GM23338 (cell line): ENCODE data around the gene RAB6A. TPM values are rescaled to one million over a fixed set of nuclear protein-coding genes. Genes with fewer than 3 reads are reported as not detected.
A peak's percentile ranks its signal among the peaks of the same experiment; 100 is the strongest.

Experiments used
- ATAC-seq: fragments of 200-7000 bp; cut with Tn5 transposase; 3 replicates; pipeline ENCODE4 v1.9.1; 2020
- DNase-seq: peaks from one replicate; pipeline ENCODE4 v3.0.0-alpha.2; 2015; ENCODE audit warnings: low spot score
- H2AFZ ChIP-seq: fragments of 200-600 bp; sonication (generic); 2 replicates; pipeline ENCODE4 v1.8.0; 2016; ENCODE audit warnings: antibody characterized with exemption, mild to moderate bottlenecking, moderate library complexity
- H3F3A ChIP-seq: fragments of 200-600 bp; sonication (generic); replicated peaks from 2 replicates; pipeline ENCODE4 v1.8.0; 2017; ENCODE audit warnings: antibody characterized with exemption, mixed run types, low read depth
- H3K27ac ChIP-seq: fragments of 200-600 bp; sonication (generic); 2 replicates; pipeline ENCODE4 v1.6.1; 2016; ENCODE audit warnings: low read depth
- H3K27me3 ChIP-seq: fragments of 200-600 bp; sonication (generic); 2 replicates; pipeline ENCODE4 v1.8.0; 2016; ENCODE audit warnings: mild to moderate bottlenecking, mixed run types, moderate library complexity; ENCODE audit not compliant: insufficient read depth
- H3K36me3 ChIP-seq: fragments of 200-600 bp; sonication (generic); 2 replicates; pipeline ENCODE4 v1.8.0; 2016; ENCODE audit warnings: mild to moderate bottlenecking; ENCODE audit not compliant: insufficient read depth
- H3K4me1 ChIP-seq: fragments of 200-600 bp; sonication (generic); 2 replicates; pipeline ENCODE4 v1.8.0; 2016; ENCODE audit warnings: mild to moderate bottlenecking, moderate library complexity; ENCODE audit not compliant: insufficient read depth
- H3K4me2 ChIP-seq: fragments of 200-600 bp; sonication (generic); 2 replicates; pipeline ENCODE4 v1.7.1; 2017; ENCODE audit warnings: mixed run types
- H3K4me3 ChIP-seq: fragments of 200-600 bp; sonication (generic); 2 replicates; pipeline ENCODE4 v1.6.1; 2016; ENCODE audit warnings: mixed run types
- H3K79me2 ChIP-seq: fragments of 200-600 bp; sonication (generic); replicated peaks from 2 replicates; pipeline ENCODE4 v1.8.0; 2017; ENCODE audit warnings: mild to moderate bottlenecking; ENCODE audit not compliant: insufficient read depth
- H3K9me2 ChIP-seq: fragments of 200-600 bp; sonication (generic); 2 replicates; pipeline ENCODE4 v1.8.0; 2017; ENCODE audit not compliant: insufficient read depth
- H4K20me1 ChIP-seq: fragments of 200-600 bp; sonication (generic); replicated peaks from 2 replicates; pipeline ENCODE4 v1.8.0; 2017; ENCODE audit warnings: mild to moderate bottlenecking; ENCODE audit not compliant: insufficient read depth
- H3K27ac Mint-ChIP-seq: 2 replicates; pipeline ENCODE4 v1.8.0; 2020; ENCODE audit warnings: inconsistent platforms, mild to moderate bottlenecking, moderate library complexity, mixed read lengths
- H3K27me3 Mint-ChIP-seq: 3 replicates; pipeline ENCODE4 v1.8.0; 2022; ENCODE audit warnings: low read depth, mild to moderate bottlenecking, moderate library complexity, mixed read lengths, inconsistent platforms; ENCODE audit not compliant: insufficient read depth, poor library complexity
- H3K36me3 Mint-ChIP-seq: 3 replicates; pipeline ENCODE4 v1.8.0; 2021; ENCODE audit warnings: low read depth, mild to moderate bottlenecking, inconsistent platforms, moderate library complexity, mixed read lengths
- H3K4me1 Mint-ChIP-seq: 3 replicates; pipeline ENCODE4 v1.8.0; 2020; ENCODE audit warnings: mild to moderate bottlenecking, inconsistent platforms, mixed read lengths
- H3K4me3 Mint-ChIP-seq: 3 replicates; pipeline ENCODE4 v1.8.0; 2021; ENCODE audit warnings: moderate library complexity, mild to moderate bottlenecking, inconsistent platforms, mixed read lengths
- H3K9me3 Mint-ChIP-seq: 3 replicates; pipeline ENCODE4 v1.8.0; 2020; ENCODE audit warnings: moderate library complexity, mild to moderate bottlenecking, inconsistent platforms, mixed read lengths
- CREB1 ChIP-seq: fragments of 250-450 bp; sonication (Bioruptor Pico); IDR thresholded peaks from 2 replicates; pipeline ENCODE4 v1.5.0; 2020; ENCODE audit warnings: low read depth, mild to moderate bottlenecking, moderate library complexity
- EZH2 ChIP-seq: fragments of 200-600 bp; sonication (generic); IDR thresholded peaks from one replicate; pipeline ENCODE4 v1.8.0; 2017; ENCODE audit warnings: antibody characterized with exemption, mild to moderate bottlenecking, low read depth; ENCODE audit not compliant: unreplicated experiment
- NANOG ChIP-seq: IDR thresholded peaks from 2 replicates; pipeline ENCODE4 v1.6.1; 2016; ENCODE audit warnings: antibody characterized with exemption, borderline replicate concordance
- POLR2AphosphoS5 ChIP-seq: IDR thresholded peaks from 2 replicates; pipeline ENCODE4 v1.6.1; 2016; ENCODE audit warnings: antibody characterized with exemption, low read depth
- STAT1 ChIP-seq: IDR thresholded peaks from one replicate; pipeline ENCODE4 v1.6.1; 2016; ENCODE audit warnings: antibody characterized with exemption; ENCODE audit not compliant: unreplicated experiment
- ZNF331 ChIP-seq: fragments of 250-450 bp; sonication (Bioruptor Pico); IDR thresholded peaks from 2 replicates; pipeline ENCODE4 v1.5.0; 2020; ENCODE audit warnings: low read depth, mild to moderate bottlenecking, moderate library complexity
- polyA plus RNA-seq: library from polyadenylated mRNA; unstranded; fragments of >200 nt; fragmentation: Nextera tagmentation; extraction: Ambion mirVana; gene quantifications from 2 replicates; pipeline ENCODE4 v1.2.1, GENCODE V29; 2016
- total RNA-seq: library from RNA; depleted of rRNA; stranded (reverse); fragments of >200 nt; shearing (Covaris generic); gene quantifications from 2 replicates; pipeline ENCODE4 v1.2.3, GENCODE V29; 2014
- TF ChIP-seq, protein P1 (sequence below): fragments of 250-450 bp; sonication (Bioruptor Pico); IDR thresholded peaks from 2 replicates; pipeline ENCODE4 v1.5.0; 2020; ENCODE audit warnings: mild to moderate bottlenecking, moderate library complexity
- TF ChIP-seq, protein P2 (sequence below): IDR thresholded peaks from 2 replicates; pipeline ENCODE4 v1.6.1; 2016; ENCODE audit warnings: antibody characterized with exemption
- TF ChIP-seq, protein P3 (sequence below), 2 experiments: fragments of 200-600 bp in 1 of 2; sonication (generic) in 1 of 2; conservative IDR thresholded peaks; 2 replicates each; pipeline versions ENCODE4 v1.5.1 to v1.6.1; 2016 to 2017; ENCODE audit warnings: antibody characterized with exemption in 2 of 2, low read depth in 2 of 2, mild to moderate bottlenecking in 2 of 2, moderate library complexity in 1 of 2

The RAB6A gene
- total and polyA plus RNA-seq, 2 experiments from 2014 or later = 61.1 to 127 TPM

DNA sequence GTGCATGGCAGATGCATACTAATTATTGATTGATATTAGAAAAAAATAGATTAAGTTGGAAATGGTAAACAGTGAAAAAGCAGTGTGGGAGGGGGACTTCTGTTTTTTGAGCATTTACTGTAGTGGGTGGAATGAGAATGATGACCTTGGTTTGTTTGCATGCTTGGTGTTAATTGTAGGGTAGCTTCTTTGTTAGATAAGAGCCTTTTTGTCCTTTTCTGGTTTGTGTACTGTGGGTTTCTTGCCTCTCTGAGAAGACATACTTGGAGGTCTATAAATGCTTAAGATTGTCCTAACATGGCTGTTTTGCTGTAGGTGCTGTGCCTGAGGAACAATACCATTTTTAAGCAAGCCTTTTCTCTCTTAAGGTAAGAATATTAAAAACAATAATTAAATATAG lies 43.8 kb upstream of the RAB6A start:
- H3K27ac Mint-ChIP-seq = no peak overlapping the region
- H3K27me3 ChIP-seq = no peaks in the 10 kb centered on the region
- H3K36me3 Mint-ChIP-seq = peaks cover 8% of the 10 kb centered on the region; the same call in 2 of the 3 replicates
- H3K9me2 ChIP-seq = no peaks in the 10 kb centered on the region
- H3K36me3 ChIP-seq = no peaks in the 10 kb centered on the region
- H3K4me1 ChIP-seq = no peaks in the 10 kb centered on the region
- peaks cover 12% of the 10 kb centered on the region; the same call in 1 of the 2 replicates for H3K79me2 ChIP-seq
- DNase-seq (no peak), ATAC-seq (no peak)
- peak overlapping the region; percentile 23; the same call in 1 of the 2 replicates for H3K27ac ChIP-seq
- H3K4me3 Mint-ChIP-seq = no peak overlapping the region
- no peaks in the 10 kb centered on the region for H3F3A ChIP-seq
- H4K20me1 ChIP-seq = no peaks in the 10 kb centered on the region
- no peaks in the 10 kb centered on the region for H3K9me3 Mint-ChIP-seq
- H3K4me2 ChIP-seq = no peak overlapping the region
- H3K4me3 ChIP-seq = no peak overlapping the region
- TF ChIP-seq CREB1 (CRISPR knock-in tag) (no peak), STAT1 (no peak), EZH2 (no peak), POLR2AphosphoS5 (no peak), ZNF331 (no peak), NANOG (no peak)
- TF ChIP-seq, protein P1, sequence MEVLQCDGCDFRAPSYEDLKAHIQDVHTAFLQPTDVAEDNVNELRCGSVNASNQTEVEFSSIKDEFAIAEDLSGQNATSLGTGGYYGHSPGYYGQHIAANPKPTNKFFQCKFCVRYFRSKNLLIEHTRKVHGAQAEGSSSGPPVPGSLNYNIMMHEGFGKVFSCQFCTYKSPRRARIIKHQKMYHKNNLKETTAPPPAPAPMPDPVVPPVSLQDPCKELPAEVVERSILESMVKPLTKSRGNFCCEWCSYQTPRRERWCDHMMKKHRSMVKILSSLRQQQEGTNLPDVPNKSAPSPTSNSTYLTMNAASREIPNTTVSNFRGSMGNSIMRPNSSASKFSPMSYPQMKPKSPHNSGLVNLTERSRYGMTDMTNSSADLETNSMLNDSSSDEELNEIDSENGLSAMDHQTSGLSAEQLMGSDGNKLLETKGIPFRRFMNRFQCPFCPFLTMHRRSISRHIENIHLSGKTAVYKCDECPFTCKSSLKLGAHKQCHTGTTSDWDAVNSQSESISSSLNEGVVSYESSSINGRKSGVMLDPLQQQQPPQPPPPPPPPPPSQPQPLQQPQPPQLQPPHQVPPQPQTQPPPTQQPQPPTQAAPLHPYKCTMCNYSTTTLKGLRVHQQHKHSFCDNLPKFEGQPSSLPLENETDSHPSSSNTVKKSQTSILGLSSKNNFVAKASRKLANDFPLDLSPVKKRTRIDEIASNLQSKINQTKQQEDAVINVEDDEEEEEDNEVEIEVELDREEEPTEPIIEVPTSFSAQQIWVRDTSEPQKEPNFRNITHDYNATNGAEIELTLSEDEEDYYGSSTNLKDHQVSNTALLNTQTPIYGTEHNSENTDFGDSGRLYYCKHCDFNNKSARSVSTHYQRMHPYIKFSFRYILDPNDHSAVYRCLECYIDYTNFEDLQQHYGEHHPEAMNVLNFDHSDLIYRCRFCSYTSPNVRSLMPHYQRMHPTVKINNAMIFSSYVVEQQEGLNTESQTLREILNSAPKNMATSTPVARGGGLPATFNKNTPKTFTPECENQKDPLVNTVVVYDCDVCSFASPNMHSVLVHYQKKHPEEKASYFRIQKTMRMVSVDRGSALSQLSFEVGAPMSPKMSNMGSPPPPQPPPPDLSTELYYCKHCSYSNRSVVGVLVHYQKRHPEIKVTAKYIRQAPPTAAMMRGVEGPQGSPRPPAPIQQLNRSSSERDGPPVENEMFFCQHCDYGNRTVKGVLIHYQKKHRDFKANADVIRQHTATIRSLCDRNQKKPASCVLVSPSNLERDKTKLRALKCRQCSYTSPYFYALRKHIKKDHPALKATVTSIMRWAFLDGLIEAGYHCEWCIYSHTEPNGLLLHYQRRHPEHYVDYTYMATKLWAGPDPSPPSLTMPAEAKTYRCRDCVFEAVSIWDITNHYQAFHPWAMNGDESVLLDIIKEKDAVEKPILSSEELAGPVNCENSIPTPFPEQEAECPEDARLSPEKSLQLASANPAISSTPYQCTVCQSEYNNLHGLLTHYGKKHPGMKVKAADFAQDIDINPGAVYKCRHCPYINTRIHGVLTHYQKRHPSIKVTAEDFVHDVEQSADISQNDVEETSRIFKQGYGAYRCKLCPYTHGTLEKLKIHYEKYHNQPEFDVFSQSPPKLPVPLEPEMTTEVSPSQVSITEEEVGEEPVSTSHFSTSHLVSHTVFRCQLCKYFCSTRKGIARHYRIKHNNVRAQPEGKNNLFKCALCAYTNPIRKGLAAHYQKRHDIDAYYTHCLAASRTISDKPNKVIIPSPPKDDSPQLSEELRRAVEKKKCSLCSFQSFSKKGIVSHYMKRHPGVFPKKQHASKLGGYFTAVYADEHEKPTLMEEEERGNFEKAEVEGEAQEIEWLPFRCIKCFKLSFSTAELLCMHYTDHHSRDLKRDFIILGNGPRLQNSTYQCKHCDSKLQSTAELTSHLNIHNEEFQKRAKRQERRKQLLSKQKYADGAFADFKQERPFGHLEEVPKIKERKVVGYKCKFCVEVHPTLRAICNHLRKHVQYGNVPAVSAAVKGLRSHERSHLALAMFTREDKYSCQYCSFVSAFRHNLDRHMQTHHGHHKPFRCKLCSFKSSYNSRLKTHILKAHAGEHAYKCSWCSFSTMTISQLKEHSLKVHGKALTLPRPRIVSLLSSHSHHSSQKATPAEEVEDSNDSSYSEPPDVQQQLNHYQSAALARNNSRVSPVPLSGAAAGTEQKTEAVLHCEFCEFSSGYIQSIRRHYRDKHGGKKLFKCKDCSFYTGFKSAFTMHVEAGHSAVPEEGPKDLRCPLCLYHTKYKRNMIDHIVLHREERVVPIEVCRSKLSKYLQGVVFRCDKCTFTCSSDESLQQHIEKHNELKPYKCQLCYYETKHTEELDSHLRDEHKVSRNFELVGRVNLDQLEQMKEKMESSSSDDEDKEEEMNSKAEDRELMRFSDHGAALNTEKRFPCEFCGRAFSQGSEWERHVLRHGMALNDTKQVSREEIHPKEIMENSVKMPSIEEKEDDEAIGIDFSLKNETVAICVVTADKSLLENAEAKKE = no peak
- TF ChIP-seq, protein P2, sequence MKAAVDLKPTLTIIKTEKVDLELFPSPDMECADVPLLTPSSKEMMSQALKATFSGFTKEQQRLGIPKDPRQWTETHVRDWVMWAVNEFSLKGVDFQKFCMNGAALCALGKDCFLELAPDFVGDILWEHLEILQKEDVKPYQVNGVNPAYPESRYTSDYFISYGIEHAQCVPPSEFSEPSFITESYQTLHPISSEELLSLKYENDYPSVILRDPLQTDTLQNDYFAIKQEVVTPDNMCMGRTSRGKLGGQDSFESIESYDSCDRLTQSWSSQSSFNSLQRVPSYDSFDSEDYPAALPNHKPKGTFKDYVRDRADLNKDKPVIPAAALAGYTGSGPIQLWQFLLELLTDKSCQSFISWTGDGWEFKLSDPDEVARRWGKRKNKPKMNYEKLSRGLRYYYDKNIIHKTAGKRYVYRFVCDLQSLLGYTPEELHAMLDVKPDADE = no peak
- TF ChIP-seq, protein P3, sequence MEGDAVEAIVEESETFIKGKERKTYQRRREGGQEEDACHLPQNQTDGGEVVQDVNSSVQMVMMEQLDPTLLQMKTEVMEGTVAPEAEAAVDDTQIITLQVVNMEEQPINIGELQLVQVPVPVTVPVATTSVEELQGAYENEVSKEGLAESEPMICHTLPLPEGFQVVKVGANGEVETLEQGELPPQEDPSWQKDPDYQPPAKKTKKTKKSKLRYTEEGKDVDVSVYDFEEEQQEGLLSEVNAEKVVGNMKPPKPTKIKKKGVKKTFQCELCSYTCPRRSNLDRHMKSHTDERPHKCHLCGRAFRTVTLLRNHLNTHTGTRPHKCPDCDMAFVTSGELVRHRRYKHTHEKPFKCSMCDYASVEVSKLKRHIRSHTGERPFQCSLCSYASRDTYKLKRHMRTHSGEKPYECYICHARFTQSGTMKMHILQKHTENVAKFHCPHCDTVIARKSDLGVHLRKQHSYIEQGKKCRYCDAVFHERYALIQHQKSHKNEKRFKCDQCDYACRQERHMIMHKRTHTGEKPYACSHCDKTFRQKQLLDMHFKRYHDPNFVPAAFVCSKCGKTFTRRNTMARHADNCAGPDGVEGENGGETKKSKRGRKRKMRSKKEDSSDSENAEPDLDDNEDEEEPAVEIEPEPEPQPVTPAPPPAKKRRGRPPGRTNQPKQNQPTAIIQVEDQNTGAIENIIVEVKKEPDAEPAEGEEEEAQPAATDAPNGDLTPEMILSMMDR (conservative IDR thresholded peaks at IDR 0.05; ENCODE audit: low read depth in 2 of 2) = no peak
- no peak overlapping the region for H2AFZ ChIP-seq
- no peaks in the 10 kb centered on the region; the same call in 2 of the 3 replicates for H3K4me1 Mint-ChIP-seq
- no peaks in the 10 kb centered on the region for H3K27me3 Mint-ChIP-seq
